ENCODE results near the gene SCART1. TPM values are rescaled to one million over a fixed set of nuclear protein-coding genes. Genes with fewer than 3 reads are reported as not detected.

Gene SCART1
- total and polyA plus RNA-seq, 2 donors (not counting 1 experiment from before 2014, with no cell fraction given): 0.84 to 2.5 TPM

- TF ChIP-seq CTCF (conservative IDR thresholded peaks at IDR 0.05 in 1 of 2, IDR thresholded peaks at IDR 0.05 in 1 of 2; ENCODE audit: low read depth in 1 of 2, low read length in 2 of 2) (no peak), EZH2 (IDR thresholded peaks at IDR 0.05; ENCODE audit: low read length, missing control alignments) (no peak)
- no peak overlapping the region for H3K4me3 ChIP-seq (replicated peaks in 1 of 4; ENCODE audit: control extremely low read depth in 1 of 4, insufficient read depth in 1 of 4, low read depth in 3 of 4, low read length in 4 of 4)
Observed at GRCh38 chr10:133455611-133456031, 1.9 kb downstream of the SCART1 start.

GRCh38 chr10:133456041-133456951 is 2.6 kb downstream of the SCART1 start:
- Histone ChIP-seq H3K4me3 (replicated peaks in 1 of 4; ENCODE audit: control extremely low read depth in 1 of 4, insufficient read depth in 1 of 4, low read depth in 3 of 4, low read length in 4 of 4) (no peak overlapping the region), H3K27me3 (ENCODE audit: control insufficient read depth, insufficient read depth, low read length) (no peaks in the 10 kb centered on the region), H3K4me2 (ENCODE audit: extremely low read depth, insufficient read depth, low read length) (no peak overlapping the region), H3K4me1 (ENCODE audit: control insufficient read depth, extremely low read depth, insufficient read depth, low read length) (no peaks in the 10 kb centered on the region), H3K27ac (ENCODE audit: insufficient read depth, low read length) (no peak overlapping the region), H2AFZ (ENCODE audit: low read length) (no peak overlapping the region), H3K9ac (ENCODE audit: insufficient read depth, low read length) (no peak overlapping the region), H3K9me3 (ENCODE audit: control insufficient read depth, insufficient read depth, low read depth, low read length) (no peaks in the 10 kb centered on the region), H4K20me1 (ENCODE audit: control insufficient read depth, extremely low read depth, insufficient read depth, low read length) (no peaks in the 10 kb centered on the region), H3K36me3 (ENCODE audit: control insufficient read depth, insufficient read depth, low read length) (no peaks in the 10 kb centered on the region), H3K79me2 (ENCODE audit: control insufficient read depth, insufficient read depth, low read length) (no peaks in the 10 kb centered on the region)
- TF ChIP-seq EZH2 (IDR thresholded peaks at IDR 0.05; ENCODE audit: low read length, missing control alignments) (no peak), CTCF (conservative IDR thresholded peaks at IDR 0.05 in 1 of 2, IDR thresholded peaks at IDR 0.05 in 1 of 2; ENCODE audit: low read depth in 1 of 2, low read length in 2 of 2) (no peak)
- no peak for DNase-seq (ENCODE audit: low read depth in 2 of 2)

More at GRCh38 chr10:133455611-133456031, 1.9 kb downstream of the SCART1 start:
- Histone ChIP-seq H3K9ac (ENCODE audit: insufficient read depth, low read length) (no peak overlapping the region), H3K36me3 (ENCODE audit: control insufficient read depth, insufficient read depth, low read length) (no peaks in the 10 kb centered on the region), H3K9me3 (ENCODE audit: control insufficient read depth, insufficient read depth, low read depth, low read length) (no peaks in the 10 kb centered on the region), H3K27ac (ENCODE audit: insufficient read depth, low read length) (no peak overlapping the region), H3K79me2 (ENCODE audit: control insufficient read depth, insufficient read depth, low read length) (no peaks in the 10 kb centered on the region), H3K4me2 (ENCODE audit: extremely low read depth, insufficient read depth, low read length) (no peak overlapping the region), H2AFZ (ENCODE audit: low read length) (no peak overlapping the region), H3K4me1 (ENCODE audit: control insufficient read depth, extremely low read depth, insufficient read depth, low read length) (no peaks in the 10 kb centered on the region), H4K20me1 (ENCODE audit: control insufficient read depth, extremely low read depth, insufficient read depth, low read length) (no peaks in the 10 kb centered on the region), H3K27me3 (ENCODE audit: control insufficient read depth, insufficient read depth, low read length) (no peaks in the 10 kb centered on the region)
- DNase-seq (ENCODE audit: low read depth in 2 of 2): no peak

- Histone ChIP-seq H3K27me3 (ENCODE audit: control insufficient read depth, insufficient read depth, low read length) (no peaks in the 10 kb centered on the region), H3K36me3 (ENCODE audit: control insufficient read depth, insufficient read depth, low read length) (no peaks in the 10 kb centered on the region), H3K9ac (ENCODE audit: insufficient read depth, low read length) (no peak overlapping the region), H3K79me2 (ENCODE audit: control insufficient read depth, insufficient read depth, low read length) (no peaks in the 10 kb centered on the region), H3K27ac (ENCODE audit: insufficient read depth, low read length) (no peak overlapping the region), H3K4me2 (ENCODE audit: extremely low read depth, insufficient read depth, low read length) (no peak overlapping the region), H4K20me1 (ENCODE audit: control insufficient read depth, extremely low read depth, insufficient read depth, low read length) (no peaks in the 10 kb centered on the region), H3K4me1 (ENCODE audit: control insufficient read depth, extremely low read depth, insufficient read depth, low read length) (no peaks in the 10 kb centered on the region), H3K4me3 (replicated peaks in 1 of 4; ENCODE audit: control extremely low read depth in 1 of 4, insufficient read depth in 1 of 4, low read depth in 3 of 4, low read length in 4 of 4) (no peak overlapping the region), H2AFZ (ENCODE audit: low read length) (no peak overlapping the region), H3K9me3 (ENCODE audit: control insufficient read depth, insufficient read depth, low read depth, low read length) (no peaks in the 10 kb centered on the region)
- TF ChIP-seq CTCF (conservative IDR thresholded peaks at IDR 0.05 in 1 of 2, IDR thresholded peaks at IDR 0.05 in 1 of 2; ENCODE audit: low read depth in 1 of 2, low read length in 2 of 2): no peak
- no peak for TF ChIP-seq EZH2 (IDR thresholded peaks at IDR 0.05; ENCODE audit: low read length, missing control alignments)
- DNase-seq (ENCODE audit: low read depth in 2 of 2): no peak
Observed at GRCh38 chr10:133457100-133457841, 3.5 kb downstream of the SCART1 start.

All from fibroblast of lung (primary cell).